CD4-positive, CD25-positive, alpha-beta regulatory T cell (primary cell): ENCODE results near the gene AFDN. TPM values are rescaled to one million over a fixed set of nuclear protein-coding genes. Genes with fewer than 3 reads are reported as not detected.

ENCODE experiments used
- ATAC-seq, 2 donors: fragments of 150-1000 bp; cut with Tn5 transposase; one replicate each; pipeline ENCODE4 v1.10.0; 2021; ENCODE audit warnings: low read depth in 2 of 2, moderate number of reproducible peaks in 2 of 2, moderate library complexity in 1 of 2
- DNase-seq, 3 donors: peaks; one replicate each; pipeline versions ENCODE4 v3.0.0 to v3.0.0-alpha.2; 2012 to 2022; ENCODE audit warnings: mixed read lengths in 1 of 3
- H3K27ac ChIP-seq: one replicate; pipeline ENCODE4 v1.7.0; 2013; ENCODE audit warnings: mild to moderate bottlenecking, low read length; ENCODE audit not compliant: insufficient read depth, poor library complexity, severe bottlenecking
- H3K27me3 ChIP-seq: one replicate; pipeline ENCODE4 v1.7.0; 2013; ENCODE audit warnings: low read length; ENCODE audit not compliant: control insufficient read depth, insufficient read depth
- H3K36me3 ChIP-seq: one replicate; pipeline ENCODE4 v1.7.0; 2013; ENCODE audit warnings: mild to moderate bottlenecking, low read length, moderate library complexity; ENCODE audit not compliant: control insufficient read depth, insufficient read depth
- H3K4me1 ChIP-seq: 2 replicates; pipeline ENCODE4 v1.7.0; 2013; ENCODE audit warnings: mild to moderate bottlenecking, low read length; ENCODE audit not compliant: insufficient read depth, control insufficient read depth, poor library complexity, severe bottlenecking
- H3K4me3 ChIP-seq: one replicate; pipeline ENCODE4 v1.7.0; 2013; ENCODE audit warnings: low read depth, mild to moderate bottlenecking, low read length, moderate library complexity
- H3K9me3 ChIP-seq, 2 experiments: 1 replicate in 1 of 2; 2 replicates in 1 of 2; pipeline ENCODE4 v1.7.0; 2013; ENCODE audit warnings: low read length in 2 of 2, mild to moderate bottlenecking in 1 of 2, moderate library complexity in 1 of 2; ENCODE audit not compliant: control insufficient read depth in 2 of 2
- H3K27ac Mint-ChIP-seq, 3 donors: one replicate each; pipeline ENCODE4 v1.8.0; 2020 to 2022; ENCODE audit warnings: mild to moderate bottlenecking in 3 of 3, mixed read lengths in 3 of 3, moderate library complexity in 2 of 3
- H3K27me3 Mint-ChIP-seq: one replicate; pipeline ENCODE4 v1.8.0; 2022; ENCODE audit warnings: mild to moderate bottlenecking, mixed read lengths
- H3K36me3 Mint-ChIP-seq: one replicate; pipeline ENCODE4 v1.8.0; 2020; ENCODE audit warnings: mixed read lengths
- H3K4me1 Mint-ChIP-seq, 4 donors: one replicate each; pipeline ENCODE4 v1.8.0; 2020 to 2022; ENCODE audit warnings: mixed read lengths in 4 of 4, mild to moderate bottlenecking in 1 of 4
- H3K4me3 Mint-ChIP-seq, 4 donors: one replicate each; pipeline ENCODE4 v1.8.0; 2020 to 2022; ENCODE audit warnings: mild to moderate bottlenecking in 4 of 4, mixed read lengths in 4 of 4, moderate library complexity in 3 of 4
- H3K9me3 Mint-ChIP-seq, 7 donors: one replicate each; pipeline ENCODE4 v1.8.0; 2020 to 2022; ENCODE audit warnings: mixed read lengths in 7 of 7, mild to moderate bottlenecking in 3 of 7, moderate library complexity in 2 of 7
- polyA plus RNA-seq, 4 donors: library from polyadenylated mRNA; unstranded; fragments of 300-500 nt; fragmentation: Illumina TruSeq; gene quantifications; one replicate each; pipeline ENCODE4 v1.2.3, GENCODE V29; 2021
- total RNA-seq: library from RNA; stranded (reverse); gene quantifications from one replicate; pipeline ENCODE4 v1.2.3, GENCODE V29; 2022

Gene AFDN
- total and polyA plus RNA-seq, 5 donors from 2014 or later, result 2.0 to 39.9 (median 3.1) TPM

DNA sequence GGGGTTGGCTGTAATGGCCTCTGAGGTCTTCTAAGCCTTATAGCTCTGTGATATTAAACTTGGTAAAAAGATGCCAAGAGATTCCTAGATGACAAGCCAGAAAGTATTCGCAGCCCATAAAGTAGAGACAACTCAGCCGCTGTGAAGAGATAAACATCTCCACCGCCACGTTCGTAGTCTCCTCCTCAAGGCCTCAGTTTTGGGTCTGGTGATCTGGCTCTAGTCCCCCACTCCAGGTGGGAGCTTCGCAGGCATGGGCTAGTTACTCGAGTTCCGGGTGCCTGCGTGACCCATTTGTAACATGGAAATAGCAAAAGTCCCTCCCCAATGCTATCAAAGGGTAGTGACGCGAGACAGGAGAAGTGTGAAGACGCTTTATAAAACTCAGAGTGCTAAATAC is 28.3 kb upstream of the AFDN start:
- no peak overlapping the region for H3K4me3 ChIP-seq
- ATAC-seq (no peak), DNase-seq (no peak)
- H3K4me1 ChIP-seq, result peaks cover 6% of the 10 kb centered on the region
- Mint-ChIP-seq H3K4me1 (peaks cover 0 to 12% (median 5%) of the 10 kb centered on the region in 4 donors), H3K4me3 (no peak overlapping the region), H3K27me3 (peaks cover 60% of the 10 kb centered on the region), H3K9me3 (peaks cover 0 to 6% (median 0%) of the 10 kb centered on the region in 7 donors), H3K36me3 (no peaks in the 10 kb centered on the region), H3K27ac (no peak overlapping the region)
- no peaks in the 10 kb centered on the region for H3K9me3 ChIP-seq
- no peak overlapping the region for H3K27ac ChIP-seq
- H3K27me3 ChIP-seq, result peaks cover 7% of the 10 kb centered on the region
- no peaks in the 10 kb centered on the region for H3K36me3 ChIP-seq

DNA sequence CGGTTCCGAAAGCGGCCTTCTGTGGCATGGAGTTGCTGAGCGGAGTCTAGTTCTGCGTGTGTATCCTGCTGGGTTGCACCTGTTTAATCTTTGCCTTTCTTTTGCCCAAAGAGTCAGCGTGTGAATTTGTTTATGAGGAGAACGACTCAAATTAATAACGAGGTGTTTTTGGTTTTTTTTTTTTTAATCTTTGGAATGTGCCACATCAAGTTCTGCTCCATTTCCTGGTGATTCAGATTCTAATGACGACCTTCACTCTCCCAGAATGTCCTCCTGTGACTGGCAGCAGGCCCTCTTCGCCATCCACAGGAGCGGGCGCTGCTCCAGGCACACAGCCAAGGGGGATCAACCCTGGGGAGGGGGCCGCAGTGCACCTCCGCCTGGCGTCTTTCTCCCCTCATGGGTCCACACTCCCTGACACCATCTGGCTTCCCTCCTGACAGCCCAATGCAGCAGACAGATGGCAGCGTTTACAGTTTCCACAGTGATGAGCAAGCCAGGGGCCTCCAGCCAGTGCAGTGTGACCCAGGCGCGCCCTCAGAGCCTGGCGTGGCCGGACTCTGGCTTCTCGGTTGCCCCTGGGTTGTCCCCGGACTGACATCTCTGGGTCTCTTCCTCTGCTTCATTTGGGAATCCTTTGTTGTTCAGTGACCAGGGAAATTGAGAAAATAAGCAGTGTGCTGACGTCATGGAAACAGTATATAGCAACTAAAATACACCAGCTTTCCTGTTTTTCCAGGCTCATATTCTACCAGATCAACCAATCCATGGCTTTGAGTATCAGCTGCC is 27.5 kb upstream of the AFDN start:
- Histone ChIP-seq H3K4me3 (no peak overlapping the region), H3K36me3 (no peaks in the 10 kb centered on the region), H3K27me3 (peaks cover 7% of the 10 kb centered on the region), H3K4me1 (peaks cover 6% of the 10 kb centered on the region), H3K9me3 (no peaks in the 10 kb centered on the region), H3K27ac (no peak overlapping the region)
- Mint-ChIP-seq H3K4me1 (peaks cover 0 to 12% (median 5%) of the 10 kb centered on the region in 4 donors), H3K4me3 (no peak overlapping the region), H3K9me3 (peaks cover 0 to 6% (median 0%) of the 10 kb centered on the region in 7 donors), H3K36me3 (no peaks in the 10 kb centered on the region), H3K27me3 (peaks cover 54% of the 10 kb centered on the region), H3K27ac (no peak overlapping the region)
- ATAC-seq (no peak), DNase-seq (no peak)

DNA sequence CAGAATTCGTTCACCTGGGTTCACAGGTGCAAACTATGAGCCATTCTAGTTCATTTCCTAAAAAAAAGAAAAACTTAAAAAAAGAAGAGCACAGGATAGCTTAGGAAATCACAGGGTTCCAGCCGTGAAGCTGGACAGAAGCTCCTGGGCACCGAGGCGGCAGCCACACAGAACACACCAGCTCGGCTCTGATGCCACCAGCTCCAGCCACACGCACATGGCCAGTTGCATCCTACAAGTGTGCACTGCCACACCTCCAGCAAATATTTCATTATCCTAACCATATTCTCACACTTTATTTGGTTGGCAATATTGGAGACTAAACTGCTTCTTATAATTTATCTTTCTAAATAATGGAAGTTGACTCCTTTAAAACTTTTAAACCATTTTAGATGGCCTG is 26.2 kb upstream of the AFDN start:
- no peak for ATAC-seq
- Histone ChIP-seq H3K36me3 (no peaks in the 10 kb centered on the region), H3K27me3 (peaks cover 3% of the 10 kb centered on the region), H3K27ac (no peak overlapping the region), H3K4me3 (no peak overlapping the region), H3K4me1 (peaks cover 6% of the 10 kb centered on the region), H3K9me3 (no peaks in the 10 kb centered on the region)
- Mint-ChIP-seq H3K36me3 (no peaks in the 10 kb centered on the region), H3K4me1 (peaks cover 0 to 8% (median 0%) of the 10 kb centered on the region in 4 donors), H3K27ac (no peak overlapping the region), H3K9me3 (peaks cover 0 to 5% (median 0%) of the 10 kb centered on the region in 7 donors), H3K4me3 (no peak overlapping the region), H3K27me3 (peaks cover 44% of the 10 kb centered on the region)
- no peak for DNase-seq

DNA sequence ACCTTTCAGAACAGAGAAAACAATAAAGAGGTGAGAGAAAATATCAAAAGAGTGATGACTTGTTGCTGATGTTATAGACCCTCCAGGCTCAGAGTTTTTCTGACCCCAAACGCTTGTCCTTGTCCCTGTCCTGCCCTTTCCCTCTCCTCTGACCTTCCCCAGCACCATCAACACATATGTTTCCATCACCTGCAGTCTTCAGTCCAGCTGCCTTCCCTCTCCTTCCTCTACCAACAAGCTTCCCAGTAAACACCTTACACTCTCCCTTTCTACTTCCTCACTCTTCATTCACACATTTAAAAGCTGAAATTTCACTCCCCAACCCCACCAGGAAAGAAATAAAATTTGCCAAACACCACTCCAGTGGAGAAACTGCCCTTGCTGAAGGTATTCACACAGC is 25.4 kb upstream of the AFDN start:
- Mint-ChIP-seq H3K36me3 (no peaks in the 10 kb centered on the region), H3K4me3 (no peak overlapping the region), H3K9me3 (peaks cover 0 to 3% (median 0%) of the 10 kb centered on the region in 7 donors), H3K27ac (no peak overlapping the region), H3K4me1 (peaks cover 0 to 4% (median 0%) of the 10 kb centered on the region in 4 donors), H3K27me3 (peaks cover 42% of the 10 kb centered on the region)
- H3K9me3 ChIP-seq, result no peaks in the 10 kb centered on the region
- H3K36me3 ChIP-seq, result no peaks in the 10 kb centered on the region
- no peak overlapping the region for H3K4me3 ChIP-seq
- ATAC-seq (no peak), DNase-seq (no peak)
- peaks cover 3% of the 10 kb centered on the region for H3K4me1 ChIP-seq
- H3K27me3 ChIP-seq, result peaks cover 1% of the 10 kb centered on the region
- H3K27ac ChIP-seq, result no peak overlapping the region

DNA sequence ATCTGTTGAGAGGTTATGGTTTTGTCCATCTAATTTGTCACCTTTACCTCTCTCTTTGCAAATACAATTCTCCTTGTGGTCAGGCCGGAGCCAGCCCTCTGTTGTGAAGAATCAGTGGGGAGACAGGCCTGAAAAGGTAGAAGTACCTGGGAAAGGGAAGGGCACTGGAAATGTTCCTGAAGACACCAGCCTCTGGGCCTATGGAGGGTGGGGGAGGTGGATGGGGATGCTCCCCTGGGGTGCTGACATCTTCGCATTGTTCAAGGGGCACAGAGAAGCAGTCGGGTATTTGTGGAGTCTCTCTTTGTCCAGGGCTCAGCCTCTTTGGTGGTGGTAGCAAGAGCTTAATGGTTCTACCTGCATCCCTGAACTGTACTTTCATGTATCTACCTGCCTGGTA is 24.4 kb upstream of the AFDN start:
- Histone ChIP-seq H3K27ac (no peak overlapping the region), H3K9me3 (no peaks in the 10 kb centered on the region), H3K36me3 (no peaks in the 10 kb centered on the region), H3K27me3 (peaks cover 1% of the 10 kb centered on the region), H3K4me1 (no peaks in the 10 kb centered on the region), H3K4me3 (no peak overlapping the region)
- Mint-ChIP-seq H3K4me3 (no peak overlapping the region), H3K9me3 (peaks cover 0 to 3% (median 0%) of the 10 kb centered on the region in 7 donors), H3K27ac (peak overlapping the region in 1 of 3 donors; percentile 16), H3K4me1 (no peaks in the 10 kb centered on the region), H3K27me3 (peaks cover 34% of the 10 kb centered on the region), H3K36me3 (no peaks in the 10 kb centered on the region)
- ATAC-seq (no peak), DNase-seq (no peak)

DNA sequence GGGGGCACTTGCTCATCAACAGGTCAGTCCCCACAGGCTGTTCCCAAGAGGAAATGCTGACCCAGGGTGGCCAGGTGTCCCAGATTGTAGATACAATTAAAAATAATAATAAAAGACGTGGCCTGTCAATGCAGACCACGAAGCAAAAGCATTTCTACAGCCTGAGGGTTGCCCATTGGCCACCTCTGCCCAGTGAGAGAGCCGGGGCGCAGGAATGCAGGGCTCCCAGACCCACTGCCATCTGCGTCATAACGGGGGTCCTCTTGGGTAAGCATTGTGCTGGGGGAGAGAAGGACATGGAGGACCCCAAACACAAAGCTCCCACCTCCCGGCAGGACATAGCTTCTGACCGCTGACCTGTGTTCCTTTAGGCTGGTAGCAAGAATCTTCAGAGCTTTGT is 22.9 kb upstream of the AFDN start:
- Histone ChIP-seq H3K4me3 (no peak overlapping the region), H3K27me3 (peaks cover 1% of the 10 kb centered on the region), H3K4me1 (no peaks in the 10 kb centered on the region), H3K27ac (no peak overlapping the region), H3K36me3 (no peaks in the 10 kb centered on the region), H3K9me3 (no peaks in the 10 kb centered on the region)
- peaks cover 0 to 3% (median 0%) of the 10 kb centered on the region in 7 donors for H3K9me3 Mint-ChIP-seq
- H3K4me1 Mint-ChIP-seq, result no peaks in the 10 kb centered on the region
- ATAC-seq (no peak), DNase-seq (no peak)
- H3K4me3 Mint-ChIP-seq, result no peak overlapping the region
- H3K27me3 Mint-ChIP-seq, result peaks cover 28% of the 10 kb centered on the region
- H3K27ac Mint-ChIP-seq, result no peak overlapping the region
- no peaks in the 10 kb centered on the region for H3K36me3 Mint-ChIP-seq

DNA sequence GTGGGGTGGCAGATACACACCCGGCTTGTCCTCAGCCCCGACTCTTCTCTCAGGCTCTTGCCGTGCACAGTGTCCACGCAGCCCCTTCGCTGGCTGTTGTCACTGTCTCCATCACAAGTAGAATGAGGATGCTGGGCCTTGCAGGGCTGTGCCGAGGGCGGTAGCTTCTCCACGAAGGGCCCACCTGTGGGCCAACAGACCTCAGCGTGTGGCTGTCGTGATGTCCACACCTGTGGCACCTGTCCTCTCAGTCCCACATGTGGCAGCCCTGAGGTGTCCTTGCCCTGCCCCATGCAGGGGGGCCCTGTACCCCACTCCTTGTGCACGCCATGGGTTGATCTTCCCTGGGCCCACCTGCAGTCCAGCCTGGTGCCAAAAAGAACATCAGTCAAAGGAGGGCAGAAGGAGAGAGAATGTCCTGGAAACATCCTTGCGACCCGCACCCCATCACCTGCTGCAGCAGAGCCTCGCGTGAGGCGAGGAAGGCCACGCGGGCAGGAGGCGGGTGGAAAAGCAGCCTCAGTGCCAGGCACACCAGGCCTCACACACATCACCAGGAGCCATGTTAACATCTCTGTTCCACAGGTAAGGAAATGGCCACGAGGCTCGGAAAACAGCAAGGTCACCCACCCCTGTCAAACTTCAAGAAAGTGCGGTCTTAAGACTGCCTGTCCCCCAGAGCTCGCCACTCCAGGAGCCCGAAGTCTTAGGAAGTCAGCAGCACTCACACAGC is 22.3 kb upstream of the AFDN start:
- H3K36me3 ChIP-seq, result no peaks in the 10 kb centered on the region
- H3K9me3 ChIP-seq, result no peaks in the 10 kb centered on the region
- no peak overlapping the region for H3K27ac ChIP-seq
- ATAC-seq (no peak), DNase-seq (no peak)
- no peak overlapping the region for H3K4me3 Mint-ChIP-seq
- H3K27me3 ChIP-seq, result peaks cover 1% of the 10 kb centered on the region
- no peaks in the 10 kb centered on the region for H3K4me1 ChIP-seq
- H3K27me3 Mint-ChIP-seq, result peaks cover 23% of the 10 kb centered on the region
- no peak overlapping the region for H3K27ac Mint-ChIP-seq
- H3K4me3 ChIP-seq, result no peak overlapping the region
- no peaks in the 10 kb centered on the region for H3K36me3 Mint-ChIP-seq
- no peaks in the 10 kb centered on the region for H3K4me1 Mint-ChIP-seq
- H3K9me3 Mint-ChIP-seq, result peaks cover 0 to 3% (median 0%) of the 10 kb centered on the region in 7 donors
